Neural progenitor cell (in vitro differentiated cells): ENCODE data around the gene MCF2L2. TPM values are rescaled to one million over a fixed set of nuclear protein-coding genes. Genes with fewer than 3 reads are reported as not detected.

ENCODE experiments used
- DNase-seq: peaks from one replicate; pipeline ENCODE4 v3.0.0-alpha.2; 2016; ENCODE audit warnings: low spot score
- H2AFZ ChIP-seq: fragments of 200-600 bp; sonication (generic); replicated peaks from 2 replicates; pipeline ENCODE4 v1.6.1; 2016; ENCODE audit warnings: antibody characterized with exemption
- H3F3A ChIP-seq: fragments of 200-600 bp; sonication (generic); 2 replicates; pipeline ENCODE4 v1.6.1; 2016; ENCODE audit warnings: antibody characterized with exemption, low read depth
- H3K27ac ChIP-seq: fragments of 200-600 bp; sonication (generic); 2 replicates; pipeline ENCODE4 v1.5.1; 2016; ENCODE audit warnings: mild to moderate bottlenecking
- H3K27me3 ChIP-seq: fragments of 200-600 bp; sonication (generic); 2 replicates; pipeline ENCODE4 v1.6.1; 2016; ENCODE audit warnings: mild to moderate bottlenecking, moderate library complexity
- H3K36me3 ChIP-seq: fragments of 200-600 bp; sonication (generic); 2 replicates; pipeline ENCODE4 v1.5.1; 2016
- H3K4me1 ChIP-seq: fragments of 200-600 bp; sonication (generic); 2 replicates; pipeline ENCODE4 v1.6.1; 2016; ENCODE audit warnings: mixed run types
- H3K4me2 ChIP-seq: fragments of 200-600 bp; sonication (generic); 2 replicates; pipeline ENCODE4 v1.6.1; 2016
- H3K4me3 ChIP-seq: fragments of 200-600 bp; sonication (generic); 2 replicates; pipeline ENCODE4 v1.5.1; 2016
- H3K79me2 ChIP-seq: fragments of 200-600 bp; sonication (generic); 2 replicates; pipeline ENCODE4 v1.6.1; 2016; ENCODE audit warnings: low read depth
- H3K9ac ChIP-seq: fragments of 200-600 bp; sonication (generic); 2 replicates; pipeline ENCODE4 v1.6.1; 2016
- H3K9me3 ChIP-seq: fragments of 200-600 bp; sonication (generic); 2 replicates; pipeline ENCODE4 v1.5.1; 2016; ENCODE audit warnings: low read depth
- H4K20me1 ChIP-seq: fragments of 200-600 bp; sonication (generic); 2 replicates; pipeline ENCODE4 v1.6.1; 2016; ENCODE audit warnings: low read depth
- H3K27ac Mint-ChIP-seq: 3 replicates; pipeline ENCODE4 v1.8.0; 2021; ENCODE audit warnings: mixed read lengths
- H3K27me3 Mint-ChIP-seq: 2 replicates; pipeline ENCODE4 v1.8.0; 2022; ENCODE audit warnings: low read depth, mild to moderate bottlenecking, inconsistent platforms, moderate library complexity, mixed read lengths; ENCODE audit not compliant: insufficient read depth
- H3K36me3 Mint-ChIP-seq: 3 replicates; pipeline ENCODE4 v1.8.0; 2021; ENCODE audit warnings: mixed read lengths
- H3K4me1 Mint-ChIP-seq: 3 replicates; pipeline ENCODE4 v1.8.0; 2021; ENCODE audit warnings: mixed read lengths
- H3K4me3 Mint-ChIP-seq: 3 replicates; pipeline ENCODE4 v1.8.0; 2021; ENCODE audit warnings: mild to moderate bottlenecking, moderate library complexity, mixed read lengths
- H3K9me3 Mint-ChIP-seq: 3 replicates; pipeline ENCODE4 v1.8.0; 2020; ENCODE audit warnings: mixed read lengths
- EZH2 ChIP-seq: fragments of 200-600 bp; sonication (generic); IDR thresholded peaks from 2 replicates; pipeline ENCODE4 v1.6.1; 2017; ENCODE audit warnings: antibody characterized with exemption, mild to moderate bottlenecking, moderate library complexity
- EZH2phosphoT487 ChIP-seq: fragments of 200-600 bp; sonication (generic); IDR thresholded peaks from 2 replicates; pipeline ENCODE4 v1.6.1; 2017; ENCODE audit warnings: antibody characterized with exemption
- total RNA-seq: library from RNA; depleted of rRNA; stranded (reverse); fragments of >200 nt; gene quantifications from 2 replicates; pipeline ENCODE4 v1.2.3, GENCODE V29; 2015; ENCODE audit warnings: low replicate concordance
- TF ChIP-seq, protein P1 (sequence below): fragments of 200-600 bp; sonication (generic); IDR thresholded peaks from 2 replicates; pipeline ENCODE4 v1.5.1; 2017; ENCODE audit warnings: antibody characterized with exemption, mild to moderate bottlenecking

The MCF2L2 gene
- total RNA-seq, 1 donor from 2014 or later, result 11.1 TPM

- no peaks in the 10 kb centered on the region for H3K36me3 Mint-ChIP-seq
- no peaks in the 10 kb centered on the region for H3K4me1 Mint-ChIP-seq
Observed at GRCh38 chr3:183307749-183308148, 120.7 kb downstream of the MCF2L2 start.

DNA sequence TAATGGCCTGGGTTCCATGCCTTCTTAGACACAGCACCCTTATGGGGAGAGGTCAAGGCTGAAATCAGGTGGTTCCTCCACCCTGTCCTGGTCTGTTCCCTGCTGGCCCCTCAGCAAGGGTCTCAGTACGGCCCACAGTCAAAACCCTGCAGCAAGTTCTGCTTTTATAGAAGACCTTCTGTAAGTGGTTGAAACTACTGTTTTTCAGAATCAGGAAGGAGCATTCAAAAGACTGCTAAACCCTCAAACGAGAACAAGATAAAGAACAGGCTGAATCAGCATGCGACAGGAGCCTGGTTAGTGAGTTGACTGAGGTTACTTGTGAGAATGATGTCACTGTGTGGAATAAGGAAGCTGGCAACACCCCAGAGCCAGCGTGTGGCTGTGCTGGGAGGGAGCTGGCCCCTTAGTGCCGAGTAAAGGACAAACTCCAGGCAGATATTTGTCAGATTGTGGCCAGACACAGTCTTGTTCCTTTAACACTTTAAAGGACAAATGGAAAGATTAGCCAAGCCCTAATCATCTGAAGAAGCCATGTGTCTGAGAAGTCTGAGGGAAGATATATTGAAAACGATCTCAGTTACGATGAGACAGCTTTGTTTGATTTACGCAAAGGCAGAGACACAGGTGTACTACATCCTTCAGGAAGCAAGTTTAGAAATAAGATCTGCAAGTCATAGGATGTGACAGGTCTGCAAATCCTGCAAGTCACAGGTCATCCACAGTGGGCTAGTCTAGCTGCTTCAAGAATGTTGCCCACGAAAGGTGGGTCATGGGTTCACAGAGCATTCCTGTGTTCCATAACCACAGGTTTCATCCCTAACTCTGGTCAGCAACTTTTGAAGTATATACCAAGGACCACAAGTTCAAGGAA lies 121.4 kb downstream of the MCF2L2 start:
- Histone ChIP-seq H3K9ac (no peak overlapping the region), H3K4me1 (no peaks in the 10 kb centered on the region), H3F3A (no peaks in the 10 kb centered on the region), H3K4me3 (no peak overlapping the region), H3K27ac (no peak overlapping the region), H3K79me2 (no peaks in the 10 kb centered on the region), H3K9me3 (no peaks in the 10 kb centered on the region), H3K36me3 (no peaks in the 10 kb centered on the region), H4K20me1 (no peaks in the 10 kb centered on the region), H3K27me3 (no peaks in the 10 kb centered on the region), H2AFZ (no peak overlapping the region), H3K4me2 (no peak overlapping the region)
- no peaks in the 10 kb centered on the region for H3K27me3 Mint-ChIP-seq
- no peaks in the 10 kb centered on the region for H3K4me1 Mint-ChIP-seq
- no peak for DNase-seq
- TF ChIP-seq EZH2, result no peak
- TF ChIP-seq EZH2phosphoT487, result no peak
- TF ChIP-seq, protein P1, sequence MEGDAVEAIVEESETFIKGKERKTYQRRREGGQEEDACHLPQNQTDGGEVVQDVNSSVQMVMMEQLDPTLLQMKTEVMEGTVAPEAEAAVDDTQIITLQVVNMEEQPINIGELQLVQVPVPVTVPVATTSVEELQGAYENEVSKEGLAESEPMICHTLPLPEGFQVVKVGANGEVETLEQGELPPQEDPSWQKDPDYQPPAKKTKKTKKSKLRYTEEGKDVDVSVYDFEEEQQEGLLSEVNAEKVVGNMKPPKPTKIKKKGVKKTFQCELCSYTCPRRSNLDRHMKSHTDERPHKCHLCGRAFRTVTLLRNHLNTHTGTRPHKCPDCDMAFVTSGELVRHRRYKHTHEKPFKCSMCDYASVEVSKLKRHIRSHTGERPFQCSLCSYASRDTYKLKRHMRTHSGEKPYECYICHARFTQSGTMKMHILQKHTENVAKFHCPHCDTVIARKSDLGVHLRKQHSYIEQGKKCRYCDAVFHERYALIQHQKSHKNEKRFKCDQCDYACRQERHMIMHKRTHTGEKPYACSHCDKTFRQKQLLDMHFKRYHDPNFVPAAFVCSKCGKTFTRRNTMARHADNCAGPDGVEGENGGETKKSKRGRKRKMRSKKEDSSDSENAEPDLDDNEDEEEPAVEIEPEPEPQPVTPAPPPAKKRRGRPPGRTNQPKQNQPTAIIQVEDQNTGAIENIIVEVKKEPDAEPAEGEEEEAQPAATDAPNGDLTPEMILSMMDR, result no peak
- no peaks in the 10 kb centered on the region for H3K9me3 Mint-ChIP-seq
- peak overlapping the region; percentile 55 for H3K27ac Mint-ChIP-seq
- H3K36me3 Mint-ChIP-seq, result no peaks in the 10 kb centered on the region
- H3K4me3 Mint-ChIP-seq, result no peak overlapping the region

More at GRCh38 chr3:183307749-183308148, 120.7 kb downstream of the MCF2L2 start:
- Mint-ChIP-seq H3K27me3 (no peaks in the 10 kb centered on the region), H3K4me3 (no peak overlapping the region), H3K9me3 (no peaks in the 10 kb centered on the region), H3K27ac (no peak overlapping the region)
- Histone ChIP-seq H3K79me2 (no peaks in the 10 kb centered on the region), H2AFZ (no peak overlapping the region), H3K36me3 (no peaks in the 10 kb centered on the region), H3K9ac (no peak overlapping the region), H3K4me1 (no peaks in the 10 kb centered on the region), H3F3A (no peaks in the 10 kb centered on the region), H3K27me3 (no peaks in the 10 kb centered on the region), H3K4me2 (no peak overlapping the region), H3K4me3 (no peak overlapping the region), H4K20me1 (no peaks in the 10 kb centered on the region), H3K9me3 (no peaks in the 10 kb centered on the region), H3K27ac (no peak overlapping the region)
- no peak for DNase-seq
- TF ChIP-seq EZH2phosphoT487 (no peak), EZH2 (no peak)
- TF ChIP-seq, protein P1, result no peak

DNA sequence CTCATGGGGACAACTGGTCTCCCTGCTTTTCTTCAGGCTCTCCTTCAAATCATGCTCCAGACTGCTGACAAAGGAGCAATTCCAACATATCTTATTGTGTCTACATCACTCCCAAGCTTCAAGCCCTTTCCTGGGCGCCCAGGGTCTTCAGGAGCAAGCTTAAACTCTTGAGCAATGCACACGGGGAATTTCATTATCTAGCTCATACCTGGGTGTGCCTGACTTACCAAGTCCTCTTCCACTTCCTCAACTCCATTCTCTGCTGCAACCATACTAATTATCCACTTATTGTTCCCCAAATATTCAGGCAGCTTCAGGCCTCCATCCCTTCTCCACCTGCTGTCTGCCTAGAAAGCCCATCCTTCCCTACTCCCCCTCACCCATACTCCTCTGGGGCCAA lies 124.7 kb downstream of the MCF2L2 start:
- H3F3A ChIP-seq, result no peaks in the 10 kb centered on the region
- DNase-seq, result no peak
- no peak overlapping the region for H2AFZ ChIP-seq
- H3K4me2 ChIP-seq, result no peak overlapping the region
- no peak overlapping the region for H3K27ac ChIP-seq
- no peaks in the 10 kb centered on the region for H3K27me3 Mint-ChIP-seq
- no peaks in the 10 kb centered on the region for H3K9me3 ChIP-seq
- no peaks in the 10 kb centered on the region for H3K27me3 ChIP-seq
- H3K9me3 Mint-ChIP-seq, result no peaks in the 10 kb centered on the region
- no peak overlapping the region for H3K4me3 Mint-ChIP-seq
- peaks cover 5% of the 10 kb centered on the region for H3K4me1 ChIP-seq
- peaks cover 6% of the 10 kb centered on the region for H3K4me1 Mint-ChIP-seq
- H4K20me1 ChIP-seq, result no peaks in the 10 kb centered on the region
- H3K36me3 Mint-ChIP-seq, result no peaks in the 10 kb centered on the region
- no peaks in the 10 kb centered on the region for H3K36me3 ChIP-seq
- no peaks in the 10 kb centered on the region for H3K79me2 ChIP-seq
- no peak overlapping the region for H3K27ac Mint-ChIP-seq
- H3K4me3 ChIP-seq, result no peak overlapping the region
- TF ChIP-seq EZH2phosphoT487, result no peak
- no peak for TF ChIP-seq EZH2
- TF ChIP-seq, protein P1, result no peak
- no peak overlapping the region for H3K9ac ChIP-seq
